Fibroblast of mammary gland (primary cell): ENCODE measurements around the gene MIOX.

Source experiments
- DNase-seq: peaks from one replicate; pipeline ENCODE4 v3.0.0-alpha.2; 2010; ENCODE audit warnings: low read depth
- H3K4me3 ChIP-seq: 2 replicates; pipeline ENCODE4 v1.5.1; 2011; ENCODE audit warnings: low read depth, mild to moderate bottlenecking, low read length, moderate library complexity; ENCODE audit not compliant: control insufficient read depth
- CTCF ChIP-seq: conservative IDR thresholded peaks from 2 replicates; pipeline ENCODE4 v1.5.1; 2011; ENCODE audit warnings: low read depth, low read length, inconsistent platforms; ENCODE audit not compliant: control insufficient read depth, insufficient read depth

The MIOX gene

GRCh38 chr22:50481440-50482106 lies 5.1 kb upstream of the MIOX start, which contains the start of gene ADM2:
Gene ADM2 (plus strand): TSS chr22:50481543. CDS start chr22:50481848, 305 bp downstream.
- no peak for TF ChIP-seq CTCF
- H3K4me3 ChIP-seq = peak within 1 kb of the TSS; percentile 19
- DNase-seq = no peak

GRCh38 chr22:50482107-50483074 lies 4.3 kb upstream of the MIOX start:
- H3K4me3 ChIP-seq = peak overlapping the region; percentile 19
- no peak for TF ChIP-seq CTCF
- no peak for DNase-seq

GRCh38 chr22:50483106-50483505 lies 3.6 kb upstream of the MIOX start:
- TF ChIP-seq CTCF = no peak
- H3K4me3 ChIP-seq = no peak overlapping the region
- DNase-seq = no peak

GRCh38 chr22:50483556-50483955 lies 3.1 kb upstream of the MIOX start:
- no peak for TF ChIP-seq CTCF
- DNase-seq = no peak
- H3K4me3 ChIP-seq = no peak overlapping the region

GRCh38 chr22:50483977-50484853 lies 2.4 kb upstream of the MIOX start:
- no peak for TF ChIP-seq CTCF
- H3K4me3 ChIP-seq = no peak overlapping the region
- no peak for DNase-seq
